K562 (cell line): ENCODE measurements around the gene LAPTM4A. TPM values are rescaled to one million over a fixed set of nuclear protein-coding genes. Genes with fewer than 3 reads are reported as not detected.

Experiments used
- ARID4B ChIP-seq: sonication (generic); formaldehyde crosslinking; IDR thresholded peaks from 2 replicates; pipeline ENCODE4 v1.8.0; 2022; ENCODE audit warnings: mild to moderate bottlenecking, missing genetic modification reagents
- ETS1 ChIP-seq: conservative IDR thresholded peaks from 2 replicates; pipeline ENCODE4 v1.6.1; 2011; ENCODE audit warnings: low read depth, mild to moderate bottlenecking, low read length; ENCODE audit not compliant: control insufficient read depth
- HDGF ChIP-seq: fragments of 450-650 bp; IDR thresholded peaks from 2 replicates; pipeline ENCODE4 v1.6.1; 2016
- MGA ChIP-seq: fragments of 450-650 bp; IDR thresholded peaks from 2 replicates; pipeline ENCODE4 v1.6.1; 2016; ENCODE audit warnings: mild to moderate bottlenecking, moderate library complexity
- ZBTB33 ChIP-seq: sonication (generic); formaldehyde crosslinking; IDR thresholded peaks from 2 replicates; pipeline ENCODE4 v1.8.1; 2023; ENCODE audit warnings: mild to moderate bottlenecking, missing genetic modification reagents
- ZNF146 ChIP-seq: IDR thresholded peaks from one replicate; pipeline ENCODE4 v1.6.1; 2018; ENCODE audit warnings: missing compliant biosample characterization; ENCODE audit not compliant: unreplicated experiment
- polyA plus RNA-seq, 8 experiments: library from polyadenylated mRNA; depleted of rRNA in 4 of 8; stranded (reverse) in 5 of 8; unstranded in 3 of 8; fragments of >200 nt; fragmentation: Nextera tagmentation in 2 of 8; fragmentation: Illumina TruSeq in 1 of 8; extraction: Ambion mirVana in 2 of 8; extraction: Trizol in 1 of 8; gene quantifications; 2 replicates each; pipeline versions ENCODE4 v1.2.1 to v1.2.3, GENCODE V29; 2011 to 2014; ENCODE audit warnings: inconsistent platforms in 1 of 8, missing spikeins in 1 of 8
- total RNA-seq, 7 experiments: library from RNA; depleted of rRNA in 6 of 7; stranded (reverse); fragments of >200 nt in 6 of 7; fragmentation: Illumina TruSeq in 2 of 7; extraction: Trizol in 2 of 7; gene quantifications; 2 replicates each; pipeline versions ENCODE4 v1.2.1 to v1.2.3, GENCODE V29; 2011 to 2021; ENCODE audit warnings: low replicate concordance in 1 of 7

Gene LAPTM4A
- total and polyA plus RNA-seq, 9 of the 15 experiments (the other 6 are each of a cell fraction or from before 2014, with no cell fraction given): 13.4 to 157 (median 50.1) TPM

GRCh38 chr2:19989667-19990415, 61.6 kb downstream of the LAPTM4A start, which contains the start of gene WDR35 (continued):
- TF ChIP-seq MGA (peak; percentile 78), ZBTB33 (CRISPR knock-in tag) (peak; percentile 99), ZNF146 (CRISPR knock-in tag) (no peak), ARID4B (CRISPR knock-in tag) (peak; percentile 52; the same call in 1 of the 2 replicates), HDGF (no peak), ETS1 (0 out of 2 replicates have a peak, but pooled peaks have one; percentile 44)
